Activated CD8-positive, alpha-beta memory T cell treated with anti-CD3 and anti-CD28 coated beads, Interleukin-2, amount 50 U/mL, for 4 hours (primary cell): ENCODE results near the gene KIAA1671.
"Not testable (repeated sequence)": the region's sequence is repeated elsewhere in the genome, so short reads cannot be mapped to it uniquely, and the experiment has no call there.

Experiments used
- DNase-seq: peaks from one replicate; pipeline ENCODE4 v3.0.0-alpha.2; 2020

The KIAA1671 gene

DNA sequence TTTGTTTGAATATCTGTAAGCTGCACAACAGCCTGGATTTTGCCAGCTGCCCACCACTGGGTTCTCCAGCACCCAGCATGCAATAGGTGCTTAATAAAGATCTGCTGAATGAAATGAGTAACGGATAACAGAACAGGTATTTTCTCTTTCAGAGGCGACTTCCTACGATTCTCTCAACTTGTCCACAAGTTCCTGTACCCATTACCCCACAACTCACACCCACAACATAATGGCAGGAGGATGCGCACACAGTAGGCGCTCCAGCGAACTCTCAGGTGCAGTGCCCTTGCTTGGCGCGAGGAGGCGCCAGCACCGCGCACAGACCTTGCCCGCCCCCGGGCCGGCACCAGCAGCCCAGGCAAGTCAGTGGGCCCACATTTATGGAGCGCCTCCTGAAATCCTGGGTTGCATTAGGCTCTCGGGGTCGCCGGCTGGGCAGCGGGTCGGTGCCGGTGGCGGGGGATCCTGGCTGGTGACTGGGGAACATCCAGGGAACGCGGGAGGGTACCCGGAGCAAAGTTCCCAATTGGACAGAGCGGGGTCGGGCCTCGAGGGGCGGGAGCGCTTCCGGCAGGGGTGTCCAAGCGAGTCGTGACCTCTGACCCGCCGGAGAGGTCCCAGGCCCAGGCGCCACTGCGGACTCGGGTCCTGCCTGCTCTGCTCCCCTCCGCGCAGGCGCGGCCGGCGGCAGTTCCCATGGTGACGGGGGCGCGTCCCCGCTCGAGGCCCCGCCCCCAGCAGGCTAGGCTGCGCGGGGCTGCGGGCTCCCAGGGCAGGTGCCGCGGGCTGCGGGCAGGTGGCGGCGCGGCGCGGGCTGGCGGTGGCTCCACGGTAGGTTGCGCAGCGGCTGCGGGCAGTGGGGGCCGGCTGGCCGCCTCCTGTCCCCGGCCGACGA is at the start of gene KIAA1671:
Gene KIAA1671, plus strand, starts transcription at position 775 of the 895 bp plus-strand sequence. CDS start 75,284 bp downstream, outside the sequence.
- peak; percentile 85 for DNase-seq

DNA sequence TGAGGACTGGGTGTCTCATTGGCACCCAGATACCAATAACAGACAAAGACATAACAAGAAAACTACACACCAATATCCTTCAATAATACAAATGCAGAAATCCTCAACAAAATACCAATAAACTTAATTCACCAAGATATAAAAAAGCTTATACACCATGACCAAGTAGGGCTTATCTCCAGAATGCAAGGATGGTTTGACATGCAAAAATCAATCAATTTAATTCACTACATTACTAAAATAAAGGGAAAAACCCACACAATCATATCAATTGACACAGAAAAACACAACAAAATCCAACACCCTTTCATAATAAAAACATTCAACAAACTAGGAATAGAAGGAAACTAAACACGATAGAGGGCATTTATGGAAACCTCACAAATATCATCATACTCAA is 46.6 kb upstream of the KIAA1671 start:
- no peak for DNase-seq

DNA sequence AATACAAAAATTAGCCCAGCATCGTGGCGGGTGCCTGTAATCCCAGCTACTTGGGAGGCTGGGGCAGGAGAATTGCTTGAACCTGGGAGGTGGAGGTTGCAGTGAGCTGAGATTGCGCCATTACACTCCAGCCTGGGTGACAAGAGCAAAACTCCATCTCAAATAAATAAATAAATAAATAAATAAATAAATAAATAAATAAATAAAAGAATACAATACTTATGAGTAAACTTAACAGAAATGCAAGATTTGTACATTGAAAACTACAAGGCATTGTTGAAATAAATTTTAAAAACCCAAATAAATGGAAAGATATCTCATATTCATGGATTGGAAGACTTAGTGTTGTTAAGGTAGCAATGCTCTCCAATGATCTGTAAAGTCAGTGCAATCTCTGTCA is 45.4 kb upstream of the KIAA1671 start:
- DNase-seq: not testable (repeated sequence)

DNA sequence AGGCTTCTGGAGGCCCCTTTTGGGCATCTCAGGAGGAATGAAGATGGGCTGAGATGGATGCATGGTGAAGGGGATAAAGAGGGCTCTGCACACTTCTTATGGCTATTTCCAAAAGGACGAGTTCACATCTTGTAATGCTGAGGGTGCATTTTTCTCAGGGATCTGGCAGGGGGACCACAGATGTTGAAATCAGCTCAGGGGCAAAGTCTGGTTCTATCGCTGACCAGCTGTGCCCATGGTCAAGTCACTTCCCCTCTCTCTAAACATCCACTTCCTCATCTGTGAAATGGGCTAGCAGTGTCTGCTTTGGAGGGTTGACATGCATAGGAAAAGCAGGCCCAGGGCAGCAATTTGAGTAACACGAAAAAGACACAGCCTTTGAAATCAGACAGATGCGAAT is 32.5 kb upstream of the KIAA1671 start:
- no peak for DNase-seq

DNA sequence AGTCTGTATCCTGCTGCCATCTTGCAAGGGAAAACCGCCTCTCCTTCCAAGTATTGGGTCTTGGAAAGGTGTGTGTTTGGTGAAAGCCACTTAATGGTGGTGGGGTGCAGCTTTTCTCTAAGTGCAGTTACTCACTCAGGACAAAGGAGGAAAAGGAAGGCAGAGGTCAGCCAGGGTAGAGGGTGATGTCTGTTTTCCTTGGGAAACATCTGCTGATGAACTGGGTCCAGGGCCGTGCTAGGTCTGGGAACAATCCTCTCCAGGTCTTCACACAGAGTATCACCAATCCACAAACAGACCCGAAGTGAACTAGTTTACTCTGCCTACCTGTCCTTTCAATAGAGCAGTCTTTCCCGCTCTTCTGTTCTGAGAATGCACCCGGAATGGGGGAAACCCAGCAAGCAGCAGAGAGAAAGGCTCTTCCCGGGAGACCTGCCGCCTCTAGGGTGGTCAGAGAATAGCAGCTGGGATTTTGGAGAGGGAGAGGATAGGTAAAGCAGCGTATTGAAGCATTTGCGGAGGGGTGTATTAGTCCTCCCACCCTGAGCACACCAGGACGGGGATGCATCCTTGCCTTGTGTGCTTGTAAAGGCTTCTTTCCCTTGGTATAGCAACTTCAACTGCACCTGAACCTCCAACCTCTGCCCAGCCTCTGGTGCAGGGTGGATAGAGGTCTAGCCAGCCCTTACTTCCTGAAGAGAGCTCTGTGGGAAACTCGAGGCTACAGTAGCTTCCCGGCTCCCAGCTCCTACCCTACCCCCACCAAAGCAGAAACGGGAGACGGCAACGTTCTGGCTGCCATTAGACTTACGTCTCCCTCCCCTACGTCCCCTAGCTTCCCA is 26.7 kb upstream of the KIAA1671 start:
- no peak for DNase-seq

DNA sequence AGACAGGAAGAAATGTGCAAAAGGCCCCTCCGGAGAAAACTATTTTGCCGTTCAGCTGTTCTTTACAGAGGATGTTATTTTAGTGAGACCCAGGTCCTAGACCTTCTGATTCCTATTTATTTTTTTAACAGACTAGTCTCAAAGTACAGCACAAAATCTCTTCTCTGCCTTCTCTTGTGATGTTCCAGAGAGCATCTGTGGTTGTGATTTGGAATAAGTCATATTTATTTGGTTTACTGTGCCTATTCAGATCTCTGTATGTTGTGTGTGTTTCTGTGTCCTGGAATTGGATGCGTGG is 26.1 kb upstream of the KIAA1671 start:
- no peak for DNase-seq

DNA sequence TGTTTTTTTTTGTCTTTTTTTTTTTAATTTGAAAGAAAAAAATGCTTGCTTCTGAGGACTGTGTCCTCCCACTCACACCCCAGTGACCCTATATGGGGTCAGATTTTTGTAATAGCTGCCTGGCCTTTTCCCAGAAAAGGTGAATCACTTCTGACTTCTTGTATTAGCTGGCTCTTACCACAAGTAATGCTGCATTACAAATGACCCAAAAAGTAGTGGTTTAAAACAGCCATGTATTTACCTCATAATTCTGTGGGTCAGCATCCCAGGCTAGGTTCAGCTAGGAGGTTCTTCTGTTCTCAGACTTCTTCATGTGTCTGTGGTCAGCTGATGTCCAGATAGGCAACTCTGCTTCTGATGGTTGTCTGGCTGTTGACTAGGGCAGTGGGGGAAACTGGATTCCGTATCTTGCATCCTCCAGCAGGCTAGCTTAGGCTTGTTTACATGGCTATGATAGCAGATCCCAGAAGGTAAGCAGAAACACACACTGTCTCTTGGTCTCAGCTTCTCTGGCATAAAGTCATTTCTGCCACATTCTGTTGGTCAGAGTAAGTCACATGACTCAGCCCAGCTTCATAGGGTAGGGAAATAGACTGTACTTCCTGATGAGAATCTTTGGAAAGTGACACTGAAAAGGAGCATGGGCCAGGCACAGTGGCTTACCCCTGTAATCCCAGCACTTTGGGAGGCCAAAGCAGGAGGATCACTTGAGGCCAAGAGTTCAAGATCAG is 25.5 kb upstream of the KIAA1671 start:
- DNase-seq: no peak

DNA sequence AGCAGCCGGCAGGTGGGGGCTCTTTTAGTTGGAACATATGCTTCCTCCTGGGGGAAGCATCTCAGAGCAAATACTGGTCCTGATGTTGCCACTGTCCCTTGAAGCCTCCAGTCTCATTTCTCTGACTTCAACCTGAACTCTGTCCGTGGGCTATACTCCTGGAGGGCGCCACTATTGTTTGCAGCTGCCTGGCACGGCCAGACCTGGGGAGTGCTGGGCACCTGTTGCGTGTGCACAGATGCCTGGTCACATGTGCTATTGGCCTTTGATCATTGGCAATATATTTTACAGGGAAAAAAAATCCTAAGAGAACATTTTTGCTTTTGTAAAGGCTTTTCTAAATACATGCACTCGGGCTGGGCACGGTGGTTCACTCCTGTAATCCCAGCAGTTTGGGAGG is 24.2 kb upstream of the KIAA1671 start:
- DNase-seq: no peak

DNA sequence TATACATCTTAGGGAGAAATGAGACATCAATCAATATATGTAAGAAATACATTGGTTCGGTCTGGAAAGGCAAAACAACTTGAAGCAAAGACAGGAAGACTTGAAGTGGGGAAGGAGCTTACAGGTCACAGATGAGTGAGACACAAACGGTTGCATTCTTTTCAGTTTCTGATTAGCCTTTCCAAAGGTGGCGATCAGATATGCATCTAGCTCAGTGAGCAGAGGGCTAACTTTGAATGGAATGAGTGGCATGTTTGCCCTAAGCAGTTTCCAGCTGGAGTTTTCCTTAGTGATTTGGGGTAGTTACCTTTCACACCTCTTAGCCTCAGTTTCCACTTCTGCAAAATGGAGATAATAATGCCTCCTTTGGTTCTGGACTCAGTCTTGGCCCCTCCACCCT is 21.8 kb upstream of the KIAA1671 start:
- no peak for DNase-seq

DNA sequence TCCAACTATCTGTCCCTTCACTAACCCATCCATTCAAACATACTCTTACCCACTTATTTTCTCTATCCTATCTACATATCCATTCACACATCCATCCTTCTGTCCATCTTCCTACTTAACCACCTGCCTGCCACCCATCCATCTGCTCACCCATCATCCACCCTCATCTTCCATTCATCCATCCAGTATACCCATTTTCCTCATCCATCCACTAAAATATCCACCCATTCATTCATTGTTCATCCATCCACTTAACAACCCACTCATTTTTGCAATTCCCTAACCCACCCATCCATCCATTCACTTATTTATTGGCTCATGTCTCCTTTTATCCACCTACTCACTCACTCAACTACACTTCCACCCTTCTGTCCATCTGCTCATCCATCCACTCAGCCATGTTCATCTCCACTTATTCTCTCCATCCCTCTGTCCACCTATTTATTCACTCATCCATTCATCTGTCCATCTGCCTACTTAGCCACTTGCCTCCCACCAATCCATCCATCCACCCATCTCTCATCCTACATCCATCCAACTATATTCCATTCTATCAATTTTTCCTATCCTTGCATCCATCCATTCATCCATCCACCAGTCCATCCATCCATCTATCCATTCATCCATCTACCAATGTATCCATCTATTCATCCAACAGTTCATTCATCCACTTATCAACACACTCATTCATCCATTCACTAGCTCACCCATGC is 16.6 kb upstream of the KIAA1671 start:
- no peak for DNase-seq

DNA sequence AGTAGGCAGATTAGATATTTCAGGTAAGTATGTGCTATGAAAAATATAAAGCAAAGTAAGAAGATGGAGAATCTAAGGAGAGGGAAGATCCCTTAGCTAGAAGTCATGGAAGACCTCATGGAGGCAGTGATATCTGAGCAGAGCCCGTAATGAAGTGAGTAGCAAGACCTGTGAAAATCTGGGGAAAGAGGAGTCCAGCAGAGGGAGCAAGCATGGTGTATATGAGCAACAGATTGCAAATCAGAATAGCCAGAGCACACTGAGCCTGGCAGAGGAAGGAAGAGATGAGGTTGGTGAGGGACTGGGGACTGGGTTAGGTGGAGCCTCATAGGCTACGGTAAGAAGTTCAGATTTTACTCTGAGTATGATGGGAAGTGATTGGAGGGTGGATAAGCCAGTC is 15.4 kb upstream of the KIAA1671 start:
- DNase-seq: no peak

DNA sequence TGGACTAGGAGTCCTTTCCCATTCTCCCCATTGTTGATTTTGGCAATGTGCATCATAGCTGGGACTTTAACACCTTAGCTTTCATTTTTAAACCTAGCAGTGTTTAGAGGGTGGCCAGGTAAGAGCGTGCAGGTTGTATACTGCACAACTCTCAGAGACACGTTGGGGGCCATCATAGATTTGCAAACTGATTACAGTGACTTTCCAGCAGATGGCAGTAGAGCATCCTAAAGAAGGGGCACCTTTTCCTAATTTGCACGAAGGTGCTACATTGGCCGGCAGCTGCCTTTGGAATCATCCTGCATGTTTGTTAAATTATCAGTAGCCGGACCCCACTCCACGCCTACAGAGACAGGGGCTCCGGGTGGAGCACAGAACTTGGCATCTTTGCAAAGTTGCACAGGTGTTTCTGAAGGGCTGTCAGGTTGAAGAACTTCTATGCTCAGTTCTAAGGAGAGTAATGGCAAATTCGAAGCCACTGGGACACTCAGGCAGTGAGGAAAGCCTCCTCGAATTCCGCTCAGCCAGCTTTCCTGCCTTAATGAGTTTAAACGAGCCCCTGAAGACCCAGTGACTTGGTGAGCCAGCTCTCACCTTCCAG is 13.7 kb upstream of the KIAA1671 start:
- DNase-seq: no peak

DNA sequence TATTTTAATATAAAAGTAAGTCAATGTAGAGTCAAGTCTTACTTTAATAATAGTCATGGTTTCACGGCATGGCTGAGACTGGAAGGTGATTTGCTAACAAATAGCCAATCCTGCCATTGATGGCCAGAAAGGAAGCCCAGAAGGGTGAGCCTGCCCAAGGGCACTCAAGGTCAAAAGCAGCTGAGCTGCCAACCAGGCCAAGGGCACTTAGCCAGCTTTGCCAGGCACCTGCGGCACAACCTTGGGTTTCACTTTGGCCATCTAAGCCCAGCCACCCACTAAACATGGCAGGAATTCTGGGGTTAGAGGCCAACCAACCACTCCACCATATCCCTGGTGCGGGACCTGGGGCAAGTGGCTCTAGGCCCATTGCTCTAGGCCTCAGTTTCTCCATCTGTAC is 10.2 kb upstream of the KIAA1671 start:
- DNase-seq: no peak

DNA sequence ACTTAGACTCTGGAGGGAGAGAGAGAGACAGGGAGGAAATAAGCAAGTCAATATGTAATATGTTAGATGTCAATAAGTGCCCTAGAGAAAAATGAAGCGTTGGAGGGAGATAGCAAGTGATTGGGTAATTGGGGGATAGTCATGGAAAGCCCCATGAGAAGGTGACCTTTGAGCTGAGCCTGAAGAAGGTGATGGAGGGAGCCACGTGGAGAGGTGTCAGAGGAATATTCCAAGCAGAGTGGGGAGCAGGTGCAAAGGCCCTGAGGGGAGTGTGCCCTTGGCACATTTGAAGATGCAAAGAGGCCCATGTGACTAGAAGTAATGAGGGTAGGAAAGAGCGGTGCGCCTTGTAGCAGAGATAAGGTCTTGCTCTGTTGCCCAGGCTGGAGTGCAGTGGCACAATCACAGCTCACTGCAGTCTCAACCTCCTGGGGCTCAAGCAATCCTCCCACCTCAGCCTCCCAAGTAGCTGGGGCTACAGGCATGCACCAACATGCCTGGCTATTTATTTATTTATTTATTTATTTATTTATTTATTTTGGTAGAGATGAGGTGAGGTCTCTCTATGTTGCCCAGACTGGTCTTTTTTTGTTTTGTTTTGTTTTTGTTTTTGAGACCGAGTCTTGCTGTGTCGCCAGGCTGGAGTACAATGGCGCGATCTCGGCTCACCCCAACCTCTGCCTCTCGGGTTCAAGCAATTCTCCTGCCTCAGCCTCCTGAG is 8.1 kb upstream of the KIAA1671 start:
- no peak for DNase-seq

DNA sequence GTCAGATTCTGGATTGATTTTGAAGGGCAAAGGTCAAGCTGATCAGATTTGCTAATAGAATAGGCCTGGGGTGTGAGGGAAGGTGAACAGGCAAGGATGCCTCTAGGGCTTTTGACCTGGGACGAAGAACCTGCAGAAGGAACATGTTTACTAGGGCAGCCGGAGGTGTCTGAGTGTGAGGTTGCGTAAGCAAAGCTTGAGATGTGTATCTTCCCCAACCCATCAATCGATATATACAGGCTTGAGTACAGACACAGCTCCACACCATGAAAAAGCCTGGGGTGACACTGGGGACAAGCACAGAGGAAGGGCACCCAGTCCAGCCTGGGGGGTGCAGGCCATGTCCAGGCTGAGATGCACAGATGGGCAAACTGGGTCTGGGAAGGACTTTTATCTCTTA is 7.1 kb upstream of the KIAA1671 start:
- DNase-seq: no peak

DNA sequence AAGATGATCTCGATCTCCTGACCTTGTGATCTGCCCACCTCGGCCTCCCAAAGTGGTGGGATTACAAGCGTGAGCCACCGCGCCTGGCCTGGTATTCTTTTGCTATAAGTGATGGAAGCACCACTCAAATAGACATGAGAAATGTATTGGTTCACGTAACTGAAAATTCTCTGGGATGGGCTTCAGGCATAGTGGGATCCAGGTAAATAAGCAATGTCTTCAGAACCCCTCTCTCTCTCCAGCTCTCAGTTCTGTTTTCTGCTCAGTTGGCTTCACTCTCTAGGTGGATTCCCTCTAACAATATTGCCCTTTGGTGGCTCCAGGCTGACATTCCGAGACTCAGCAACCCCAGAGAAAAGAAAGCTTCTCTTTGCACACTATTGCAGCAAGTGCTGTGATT is 5.1 kb upstream of the KIAA1671 start:
- no peak for DNase-seq

DNA sequence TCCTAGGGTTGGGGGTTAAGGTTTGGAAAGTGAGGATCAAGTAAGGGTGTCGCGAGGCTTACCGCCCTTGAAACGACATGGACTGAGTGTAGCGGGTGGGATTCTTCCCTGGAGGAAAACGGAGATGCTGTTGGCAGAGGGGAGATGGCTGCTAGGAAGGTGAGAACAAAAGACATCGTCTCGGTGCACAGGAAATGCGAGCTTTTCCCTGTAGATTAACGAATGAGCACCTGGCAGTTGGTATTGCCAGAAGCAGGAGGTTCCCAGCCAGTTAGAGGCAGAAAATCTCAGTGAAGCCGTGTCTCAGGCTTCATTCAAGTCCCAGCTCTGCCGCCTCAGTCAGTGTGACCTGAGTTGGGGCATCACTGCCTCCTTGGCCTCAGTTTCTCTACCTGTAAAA is 4.6 kb upstream of the KIAA1671 start:
- no peak for DNase-seq

DNA sequence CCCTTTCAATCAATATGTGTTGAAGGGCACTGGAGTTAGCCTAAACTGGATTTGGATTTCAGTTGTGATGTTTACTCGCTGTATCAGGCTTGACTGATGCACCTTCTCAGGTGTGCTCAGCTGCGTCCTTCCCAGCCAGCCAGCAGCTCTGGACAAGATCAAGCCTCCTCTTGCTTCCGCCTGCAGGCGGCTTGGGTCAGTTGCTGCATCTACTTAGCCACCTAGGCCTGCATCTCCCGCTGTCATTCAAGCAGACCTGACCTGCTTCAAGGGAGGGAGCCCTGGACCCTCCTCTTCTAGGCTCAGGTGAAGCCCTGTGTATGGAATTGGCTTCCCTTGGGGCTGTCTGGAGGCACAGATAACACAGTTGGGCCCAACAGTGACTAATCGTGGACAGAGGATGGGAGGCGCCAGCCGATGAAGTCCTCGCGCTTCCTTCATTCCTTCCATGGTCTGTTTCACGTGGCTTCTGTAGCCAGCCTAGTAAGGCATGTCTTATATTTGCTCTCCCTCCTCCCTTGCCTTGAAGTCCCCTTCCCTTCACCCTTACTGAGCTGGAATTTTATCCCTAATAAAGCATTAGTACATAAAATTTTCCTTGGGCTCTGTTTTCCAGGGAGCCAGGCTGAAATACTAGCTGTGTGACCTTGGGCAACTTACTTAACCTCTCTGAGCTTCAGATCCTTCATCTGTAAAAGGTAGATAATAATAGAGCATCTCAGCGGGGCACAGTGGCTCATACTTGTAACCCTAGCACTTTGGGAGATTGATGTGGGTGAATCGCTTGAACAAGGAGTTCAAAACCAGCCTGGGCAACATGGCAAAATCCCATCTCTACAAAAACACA is 3.9 kb upstream of the KIAA1671 start:
- no peak for DNase-seq

DNA sequence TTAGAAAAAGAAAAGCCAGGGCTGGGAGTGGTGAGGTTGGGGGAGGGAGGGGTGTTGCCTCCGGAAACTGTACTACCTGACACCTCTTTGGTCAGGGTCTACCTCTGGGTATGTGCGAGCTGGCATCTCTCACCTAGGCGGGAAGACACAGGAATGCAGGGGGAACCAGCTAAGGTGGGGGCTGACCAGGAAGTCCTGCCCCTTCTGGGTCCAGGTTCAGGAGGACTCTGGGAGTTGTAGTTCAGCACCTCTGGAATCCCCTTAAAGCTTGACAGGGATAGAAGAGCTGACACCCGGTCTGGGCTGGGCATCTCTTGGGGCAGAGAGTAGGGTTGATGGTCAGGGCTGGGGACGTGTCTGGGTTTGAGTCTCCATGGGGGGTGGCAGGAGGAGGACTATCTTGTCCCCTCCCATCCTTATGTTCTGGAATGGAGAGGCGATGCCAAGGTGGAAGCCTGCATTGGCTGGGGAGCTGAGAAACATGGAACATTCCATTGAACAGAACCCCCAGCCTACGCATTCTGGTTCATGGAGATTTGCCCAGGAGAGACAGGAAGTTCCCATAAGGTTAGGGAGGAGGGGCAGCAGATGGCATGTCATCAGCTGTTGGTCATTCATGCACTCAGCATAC is 2.1 kb upstream of the KIAA1671 start:
- DNase-seq: no peak

DNA sequence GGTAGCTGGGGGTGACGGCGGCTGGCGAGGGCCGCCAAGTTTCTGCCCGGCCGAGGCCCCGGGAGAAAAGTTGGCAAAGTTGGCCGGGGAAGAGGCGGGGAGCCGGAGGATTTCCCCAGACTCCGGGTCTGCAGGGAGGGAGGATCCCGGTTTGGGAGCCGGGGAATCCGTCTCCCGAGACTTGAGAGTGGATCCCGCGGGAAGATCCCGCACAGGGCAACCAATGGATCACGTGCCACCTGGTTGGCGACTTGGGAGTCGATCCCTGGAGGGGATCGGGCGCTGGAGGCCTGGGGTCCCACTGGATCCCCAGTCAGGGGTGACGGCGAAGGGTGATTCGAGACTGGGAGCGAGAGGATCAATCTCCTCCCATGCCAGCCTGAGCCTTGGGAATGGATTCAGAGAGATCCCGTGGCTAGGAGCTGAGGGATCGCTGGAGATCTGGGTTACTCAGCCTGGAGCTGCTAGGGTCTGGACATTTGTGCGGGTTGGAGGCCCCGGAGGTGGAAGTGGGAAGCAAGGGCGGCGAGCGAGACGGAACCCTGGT is 394 bp downstream of the KIAA1671 start:
- peak; percentile 20 for DNase-seq
